ENCODE results near the gene PGAP3.
A peak's percentile ranks its signal among the peaks of the same experiment; 100 is the strongest.

The PGAP3 gene

GRCh38 chr17:39678340-39679116 is 9.3 kb downstream of the PGAP3 start:
- no peaks in the 10 kb centered on the region for H3K79me2 ChIP-seq
- TF ChIP-seq, protein P1, sequence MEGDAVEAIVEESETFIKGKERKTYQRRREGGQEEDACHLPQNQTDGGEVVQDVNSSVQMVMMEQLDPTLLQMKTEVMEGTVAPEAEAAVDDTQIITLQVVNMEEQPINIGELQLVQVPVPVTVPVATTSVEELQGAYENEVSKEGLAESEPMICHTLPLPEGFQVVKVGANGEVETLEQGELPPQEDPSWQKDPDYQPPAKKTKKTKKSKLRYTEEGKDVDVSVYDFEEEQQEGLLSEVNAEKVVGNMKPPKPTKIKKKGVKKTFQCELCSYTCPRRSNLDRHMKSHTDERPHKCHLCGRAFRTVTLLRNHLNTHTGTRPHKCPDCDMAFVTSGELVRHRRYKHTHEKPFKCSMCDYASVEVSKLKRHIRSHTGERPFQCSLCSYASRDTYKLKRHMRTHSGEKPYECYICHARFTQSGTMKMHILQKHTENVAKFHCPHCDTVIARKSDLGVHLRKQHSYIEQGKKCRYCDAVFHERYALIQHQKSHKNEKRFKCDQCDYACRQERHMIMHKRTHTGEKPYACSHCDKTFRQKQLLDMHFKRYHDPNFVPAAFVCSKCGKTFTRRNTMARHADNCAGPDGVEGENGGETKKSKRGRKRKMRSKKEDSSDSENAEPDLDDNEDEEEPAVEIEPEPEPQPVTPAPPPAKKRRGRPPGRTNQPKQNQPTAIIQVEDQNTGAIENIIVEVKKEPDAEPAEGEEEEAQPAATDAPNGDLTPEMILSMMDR (IDR thresholded peaks at IDR 0.05), result no peak
- peak overlapping the region; percentile 91 for H3K27ac ChIP-seq
- H3K4me3 ChIP-seq (ENCODE audit: low read depth, low read length), result peak overlapping the region; percentile 4
- H3K9me3 ChIP-seq (ENCODE audit: control insufficient read depth, low read length), result no peaks in the 10 kb centered on the region
- no peak overlapping the region for H2AFZ ChIP-seq
- no peaks in the 10 kb centered on the region for H3K36me3 ChIP-seq (ENCODE audit: control insufficient read depth, insufficient read depth, low read length)
- no peak overlapping the region for H3K9ac ChIP-seq
- peak overlapping the region; percentile 62 for H3K4me2 ChIP-seq (ENCODE audit: low read length)
- peaks cover 38% of the 10 kb centered on the region for H3K4me1 ChIP-seq
- no peaks in the 10 kb centered on the region for H3K27me3 ChIP-seq (ENCODE audit: control insufficient read depth, insufficient read depth, low read length)

DNA sequence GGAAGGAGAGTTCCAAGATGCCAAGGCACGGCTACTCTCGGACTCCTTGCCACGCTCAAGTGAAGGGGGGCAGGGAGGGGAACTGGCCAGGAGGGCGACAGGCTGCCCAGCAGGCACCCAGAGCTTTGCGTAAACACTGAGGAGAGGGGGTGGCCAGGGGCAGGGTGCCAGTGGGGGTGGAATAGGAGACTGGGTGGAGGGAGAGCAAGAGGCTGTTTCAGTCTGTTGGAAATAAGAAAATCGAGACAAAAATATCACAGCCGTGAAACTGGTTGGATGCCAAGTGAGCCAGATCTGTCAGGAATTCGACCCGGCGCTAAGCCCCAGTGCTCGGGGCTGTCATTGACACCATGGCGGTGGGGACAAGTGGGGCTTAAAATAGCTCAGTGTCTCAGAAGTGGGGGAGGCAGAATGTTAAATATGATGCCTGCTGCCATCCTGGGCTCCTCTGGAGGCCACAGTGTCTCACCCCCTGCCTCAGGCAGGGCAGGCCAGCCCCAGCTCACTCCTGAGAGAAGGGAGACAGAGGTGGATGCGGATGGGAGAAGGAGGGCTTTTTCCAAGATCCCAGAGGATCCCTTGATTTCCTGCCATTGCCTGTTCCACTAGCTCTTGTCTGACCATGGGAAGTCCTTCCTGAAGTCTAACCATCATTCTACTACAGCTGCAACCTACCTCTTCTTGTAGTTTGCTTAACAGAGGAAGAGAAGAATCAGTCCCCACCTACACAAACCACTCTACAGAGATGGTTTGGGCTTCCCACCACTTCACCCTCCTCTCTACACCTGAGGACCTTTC is 10.1 kb downstream of the PGAP3 start:
- TF ChIP-seq, protein P1 (IDR thresholded peaks at IDR 0.05), result no peak
- Histone ChIP-seq H3K4me3 (ENCODE audit: low read depth, low read length) (peak overlapping the region; percentile 4), H3K27me3 (ENCODE audit: control insufficient read depth, insufficient read depth, low read length) (no peaks in the 10 kb centered on the region), H3K79me2 (no peaks in the 10 kb centered on the region), H3K4me1 (peaks cover 38% of the 10 kb centered on the region), H3K9ac (no peak overlapping the region), H2AFZ (peak overlapping the region; percentile 49), H3K36me3 (ENCODE audit: control insufficient read depth, insufficient read depth, low read length) (no peaks in the 10 kb centered on the region), H3K27ac (peak overlapping the region; percentile 91), H3K4me2 (ENCODE audit: low read length) (peak overlapping the region; percentile 62), H3K9me3 (ENCODE audit: control insufficient read depth, low read length) (no peaks in the 10 kb centered on the region)

- H3K27me3 ChIP-seq (ENCODE audit: control insufficient read depth, insufficient read depth, low read length), result no peaks in the 10 kb centered on the region
- H3K4me2 ChIP-seq (ENCODE audit: low read length), result peak overlapping the region; percentile 62
- peak overlapping the region; percentile 4 for H3K4me3 ChIP-seq (ENCODE audit: low read depth, low read length)
- H3K9me3 ChIP-seq (ENCODE audit: control insufficient read depth, low read length), result no peaks in the 10 kb centered on the region
- TF ChIP-seq, protein P1 (IDR thresholded peaks at IDR 0.05), result no peak
- no peaks in the 10 kb centered on the region for H3K36me3 ChIP-seq (ENCODE audit: control insufficient read depth, insufficient read depth, low read length)
- H3K79me2 ChIP-seq, result no peaks in the 10 kb centered on the region
- H3K27ac ChIP-seq, result peak overlapping the region; percentile 91
- peak overlapping the region; percentile 49 for H2AFZ ChIP-seq
- H3K9ac ChIP-seq, result no peak overlapping the region
- peaks cover 39% of the 10 kb centered on the region for H3K4me1 ChIP-seq
Observed at GRCh38 chr17:39677072-39677471, 10.8 kb downstream of the PGAP3 start.

DNA sequence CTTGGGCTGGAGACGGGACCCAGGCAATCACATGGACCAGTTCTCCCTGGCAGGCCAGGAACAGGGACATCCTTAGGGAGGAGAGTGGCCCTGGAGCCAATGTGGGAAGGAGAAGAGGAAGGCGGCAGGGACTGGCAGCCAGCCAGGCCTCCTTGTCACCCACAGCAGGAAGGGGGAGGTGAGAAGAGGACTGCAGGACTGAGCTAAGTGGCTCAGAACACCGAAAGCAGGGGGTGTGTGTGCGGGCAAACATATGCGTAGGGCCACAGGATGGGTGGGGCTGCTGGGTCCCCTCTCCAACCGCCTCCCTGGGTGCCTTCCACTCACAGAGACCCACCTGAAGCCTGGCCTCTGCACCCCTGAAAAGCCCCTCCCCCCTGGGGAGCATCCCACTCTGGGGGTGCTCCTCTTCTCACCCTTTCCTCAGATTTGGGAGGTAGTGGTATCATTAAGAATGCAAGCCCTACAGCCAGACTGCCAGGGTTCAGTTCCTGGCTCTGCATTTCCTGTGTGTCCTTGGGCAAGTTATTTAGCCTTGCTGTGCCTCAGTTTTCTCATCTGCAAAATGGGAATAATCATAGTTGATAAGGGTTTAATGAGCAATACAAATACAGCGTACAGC is 11.5 kb downstream of the PGAP3 start:
- Histone ChIP-seq H3K4me3 (ENCODE audit: low read depth, low read length) (no peak overlapping the region), H3K4me1 (peaks cover 47% of the 10 kb centered on the region), H3K27me3 (ENCODE audit: control insufficient read depth, insufficient read depth, low read length) (no peaks in the 10 kb centered on the region), H3K27ac (peak overlapping the region; percentile 91), H3K4me2 (ENCODE audit: low read length) (peak overlapping the region; percentile 62), H3K9me3 (ENCODE audit: control insufficient read depth, low read length) (no peaks in the 10 kb centered on the region), H2AFZ (no peak overlapping the region), H3K36me3 (ENCODE audit: control insufficient read depth, insufficient read depth, low read length) (no peaks in the 10 kb centered on the region), H3K9ac (no peak overlapping the region), H3K79me2 (no peaks in the 10 kb centered on the region)
- TF ChIP-seq, protein P1 (IDR thresholded peaks at IDR 0.05), result no peak

Data from parathyroid adenoma (tissue), 2 donors.